Amygdala (tissue), 56 donors: ENCODE results near the gene MAP3K20.
"Not testable (repeated sequence)": the region's sequence is repeated elsewhere in the genome, so short reads cannot be mapped to it uniquely, and the experiment has no call there.

Source experiments
- DNase-seq, 56 donors: peaks; one replicate each; lab custom pipeline; 2025; lab: John Stamatoyannopoulos, UW

The MAP3K20 gene

GRCh38 chr2:173075781-173076580 is at the start of gene MAP3K20:
Gene MAP3K20 (plus strand): TSS chr2:173075846. CDS start chr2:173091032, 15,186 bp downstream.
- peak in 34 of 56 donors; percentile 11 to 61 (median 34) for DNase-seq

DNA sequence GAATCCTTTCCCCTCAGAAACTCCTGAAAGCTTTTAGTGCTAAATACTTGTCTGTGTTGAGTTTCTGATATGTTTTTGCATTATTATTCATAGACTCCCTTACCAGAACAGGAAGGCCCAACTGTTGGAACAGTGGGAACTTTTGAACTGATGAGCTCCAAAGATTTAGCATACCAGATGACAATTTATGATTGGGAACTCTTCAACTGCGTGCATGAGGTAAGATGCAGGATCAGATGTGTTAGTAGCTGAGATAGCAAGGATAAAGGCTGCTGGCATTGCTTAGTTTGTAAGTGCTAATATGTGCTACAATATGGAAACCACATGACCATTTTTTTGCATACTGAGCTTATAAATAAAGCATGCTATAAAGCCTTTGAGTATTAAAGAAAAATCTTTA is 49.2 kb upstream of the MAP3K20 start:
- no peak for DNase-seq

DNA sequence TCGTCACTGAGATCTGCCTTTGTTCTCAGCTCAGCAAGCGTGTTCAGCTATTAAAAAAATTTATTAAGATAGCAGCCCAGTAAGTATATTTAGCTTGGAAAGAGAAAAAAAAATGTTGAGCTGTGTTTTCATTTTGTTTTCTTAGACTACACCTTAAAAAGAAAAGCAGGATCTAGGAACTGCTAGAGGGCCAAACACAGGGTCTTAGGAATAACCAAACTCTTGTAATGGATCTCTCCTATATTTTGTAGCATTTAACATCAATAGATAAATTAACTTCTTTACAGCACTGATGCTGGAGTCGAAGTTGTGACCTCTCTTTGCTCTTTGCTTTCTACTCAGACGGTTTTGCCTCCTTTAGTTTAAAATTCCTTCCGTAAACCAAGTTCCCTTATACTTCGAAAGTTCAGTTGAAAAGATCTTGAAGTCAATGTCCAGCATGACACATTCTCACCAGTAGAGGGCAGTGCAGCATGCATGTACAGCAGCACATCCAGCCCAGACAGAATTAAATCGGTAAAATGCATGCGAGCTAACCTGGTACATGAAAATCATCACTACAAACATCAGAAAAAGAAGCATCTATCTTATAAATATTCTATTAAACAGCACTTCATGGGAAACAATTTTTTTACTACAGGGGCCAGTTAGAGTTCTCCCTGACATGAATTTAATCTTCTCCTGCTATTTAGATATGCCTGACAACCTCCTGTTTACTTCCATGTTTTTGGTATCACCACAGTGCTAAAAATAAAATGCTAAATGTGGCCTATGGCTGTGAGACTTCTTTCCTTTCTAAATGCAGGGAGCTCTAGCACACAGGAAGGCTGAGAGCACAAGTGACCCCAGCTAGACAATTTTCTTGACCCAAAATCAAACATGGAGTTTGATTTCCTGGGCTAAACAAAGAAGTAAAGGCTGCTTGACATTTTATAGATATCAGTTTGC is 48.2 kb upstream of the MAP3K20 start:
- DNase-seq, result peak in 51 of 56 donors; percentile 1 to 92 (median 50)

GRCh38 chr2:173028141-173028540 is 47.5 kb upstream of the MAP3K20 start:
- no peak for DNase-seq

DNA sequence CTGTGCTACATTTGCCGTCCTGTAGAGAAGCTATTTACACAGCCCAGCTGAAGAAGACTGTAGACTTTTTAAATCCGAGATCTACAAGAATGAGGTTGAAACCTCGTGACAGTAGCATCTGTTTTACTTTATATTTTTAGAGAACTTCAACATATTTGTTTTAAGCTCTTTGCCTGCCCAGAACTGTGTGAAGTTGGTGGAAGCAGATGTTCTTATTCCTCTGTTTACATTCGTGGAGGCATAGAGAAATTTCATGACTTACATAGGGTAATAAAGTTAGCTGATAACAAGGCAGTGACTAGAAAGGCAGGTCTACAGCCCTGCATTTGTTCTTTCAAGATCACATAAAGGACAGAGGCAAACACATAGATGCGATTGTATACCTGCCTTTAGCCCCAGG is 47.0 kb upstream of the MAP3K20 start:
- peak in 1 of 56 donors; percentile 8 for DNase-seq

GRCh38 chr2:173030561-173031490 is 44.8 kb upstream of the MAP3K20 start:
- DNase-seq, result no peak

- no peak for DNase-seq
These were observed 43.6 kb upstream of the MAP3K20 start for GRCh38 chr2:173032032-173032431.

DNA sequence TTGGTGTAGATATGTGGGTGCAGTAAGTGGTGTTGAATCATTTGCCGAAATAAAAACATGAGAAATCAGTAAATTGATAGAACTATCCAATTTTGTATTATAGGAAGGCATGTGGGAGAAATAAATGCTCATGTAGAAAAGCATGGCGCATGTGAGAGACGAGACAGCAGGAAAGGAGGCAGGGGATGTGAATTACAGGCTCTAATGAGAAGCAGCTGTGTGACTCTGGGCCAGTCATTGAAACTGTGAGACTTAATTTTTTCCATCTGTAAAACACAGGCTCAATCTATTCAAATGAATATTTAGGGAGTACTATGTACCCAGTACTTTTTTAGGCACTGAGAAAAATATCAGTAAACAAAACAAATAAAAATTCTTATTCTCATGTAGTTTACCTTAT is 42.6 kb upstream of the MAP3K20 start:
- no peak for DNase-seq

DNA sequence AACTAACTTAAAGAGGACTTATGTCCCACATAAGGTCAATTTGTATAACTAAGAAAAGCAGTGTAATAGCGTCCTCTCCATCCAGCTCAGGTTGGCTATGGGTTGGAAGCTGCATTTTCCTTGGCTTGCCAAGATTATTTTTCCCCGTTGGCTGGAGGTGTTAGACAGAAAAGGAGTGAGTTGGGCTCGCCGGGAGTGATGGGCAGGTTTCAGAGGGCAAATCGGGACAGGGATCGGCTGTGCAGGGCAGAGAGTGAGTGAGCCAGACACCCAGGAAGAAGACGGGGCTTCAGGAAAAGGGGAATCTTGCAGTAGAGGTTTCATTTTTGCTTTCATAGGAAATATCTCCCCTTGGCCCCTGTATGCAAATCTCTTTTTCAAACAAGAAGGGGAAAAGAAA is 41.5 kb upstream of the MAP3K20 start:
- DNase-seq, result no peak

DNA sequence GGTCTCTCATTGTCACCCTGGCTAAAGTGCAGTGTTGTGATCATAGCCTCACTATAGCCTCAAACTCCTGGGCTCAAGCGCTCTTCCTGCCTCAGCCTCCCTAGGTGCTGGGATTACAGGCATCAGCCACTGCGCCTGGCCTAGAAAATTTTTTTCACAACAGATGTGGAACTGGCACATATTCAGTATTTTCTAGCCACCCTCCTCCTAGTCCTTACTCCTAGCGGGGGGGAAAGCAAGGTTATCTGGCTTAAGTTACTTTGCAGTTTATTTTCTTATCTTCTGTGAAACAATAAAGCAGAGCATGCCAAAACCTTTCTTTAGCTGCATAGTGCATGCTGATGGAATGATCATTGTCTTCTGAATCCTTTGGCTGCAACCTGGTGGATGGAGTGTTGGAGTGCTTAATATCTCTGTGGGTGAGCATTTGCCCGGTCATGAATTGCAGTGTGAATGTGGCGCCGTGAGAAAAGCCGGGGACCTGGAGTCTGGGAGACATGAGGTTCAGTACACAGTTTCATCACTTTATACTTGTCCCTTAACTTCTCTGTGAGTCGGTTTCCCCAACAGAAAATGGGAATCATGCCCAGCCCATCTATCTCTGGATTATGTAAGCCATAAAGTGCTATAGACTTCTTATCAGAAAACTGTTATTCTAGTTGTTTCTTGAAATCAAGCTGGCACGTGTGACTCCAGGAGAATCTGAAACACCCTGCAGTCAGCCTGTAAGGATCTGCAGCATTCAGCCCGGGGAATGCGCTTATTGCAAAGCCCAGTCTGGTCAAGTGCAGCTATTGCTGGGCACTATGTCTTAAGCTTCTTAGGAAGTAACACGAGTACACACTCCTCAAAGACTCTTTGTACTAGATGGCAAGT is 38.2 kb upstream of the MAP3K20 start:
- DNase-seq, result no peak

- DNase-seq, result not testable (repeated sequence)
These were observed 37.4 kb upstream of the MAP3K20 start for GRCh38 chr2:173038257-173038656.

GRCh38 chr2:173040729-173041128 is 34.9 kb upstream of the MAP3K20 start:
- DNase-seq, result no peak

DNA sequence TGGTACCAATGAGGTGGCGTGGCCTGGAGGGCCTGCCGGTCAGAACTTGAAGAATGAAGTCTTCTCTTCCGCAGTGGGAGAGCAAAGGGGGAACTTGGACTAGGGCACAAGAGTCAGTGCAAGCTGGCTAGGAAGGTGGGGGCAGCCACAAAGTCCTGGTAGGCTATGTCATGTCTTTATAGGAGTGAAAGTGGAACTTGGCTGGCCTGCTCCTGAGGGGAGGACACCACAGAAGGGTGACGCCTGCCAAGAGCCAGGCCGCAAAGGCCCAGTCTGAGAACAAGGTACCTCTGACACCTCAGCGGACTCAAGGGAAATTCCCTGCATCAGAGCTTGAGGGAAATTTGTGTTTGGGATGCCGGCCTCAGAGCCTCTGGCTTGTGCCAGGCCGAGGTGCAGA is 32.2 kb upstream of the MAP3K20 start:
- peak in 14 of 56 donors; percentile 5 to 47 (median 12) for DNase-seq

GRCh38 chr2:173043897-173044519 is 31.6 kb upstream of the MAP3K20 start:
- DNase-seq, result no peak

DNA sequence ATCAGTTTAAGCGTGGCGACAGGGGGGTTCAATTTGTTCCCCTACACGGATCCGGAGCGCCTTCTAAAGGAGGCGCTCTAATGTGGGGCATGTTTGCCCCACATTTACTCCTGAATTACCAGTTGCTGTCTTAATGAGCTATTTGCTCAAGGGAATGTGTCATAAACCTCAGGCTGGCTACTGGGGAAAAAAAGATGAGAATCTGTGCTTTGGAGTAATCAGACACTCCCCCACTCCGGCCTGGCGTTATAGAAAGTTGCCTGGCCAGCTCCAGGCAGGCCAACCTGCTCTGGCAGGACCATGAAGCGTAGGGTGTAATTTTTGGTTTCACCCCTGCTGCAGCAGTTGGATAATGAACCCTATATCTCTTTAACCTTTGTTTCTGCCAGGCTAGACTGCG is 31.0 kb upstream of the MAP3K20 start:
- no peak for DNase-seq

DNA sequence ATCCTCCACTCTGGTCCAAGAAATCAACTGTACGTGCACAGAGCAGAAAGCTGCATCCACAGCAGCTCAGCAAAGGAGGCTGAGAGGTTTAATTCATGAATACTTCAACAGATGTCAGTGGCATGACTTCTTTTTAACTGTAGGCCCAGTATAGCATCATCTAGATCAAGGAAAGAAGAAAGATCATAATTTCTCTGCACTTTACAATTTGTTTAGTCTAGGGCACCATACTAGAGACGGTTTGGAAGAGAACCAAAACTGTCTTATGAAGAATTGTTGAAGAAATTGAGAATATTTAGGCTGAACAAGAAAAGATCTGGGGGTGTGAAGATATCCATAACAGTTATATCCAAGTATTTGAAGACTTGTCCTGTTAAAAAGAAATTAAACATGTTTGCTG is 30.5 kb upstream of the MAP3K20 start:
- no peak for DNase-seq

GRCh38 chr2:173048522-173048896 is 27.1 kb upstream of the MAP3K20 start:
- no peak for DNase-seq

DNA sequence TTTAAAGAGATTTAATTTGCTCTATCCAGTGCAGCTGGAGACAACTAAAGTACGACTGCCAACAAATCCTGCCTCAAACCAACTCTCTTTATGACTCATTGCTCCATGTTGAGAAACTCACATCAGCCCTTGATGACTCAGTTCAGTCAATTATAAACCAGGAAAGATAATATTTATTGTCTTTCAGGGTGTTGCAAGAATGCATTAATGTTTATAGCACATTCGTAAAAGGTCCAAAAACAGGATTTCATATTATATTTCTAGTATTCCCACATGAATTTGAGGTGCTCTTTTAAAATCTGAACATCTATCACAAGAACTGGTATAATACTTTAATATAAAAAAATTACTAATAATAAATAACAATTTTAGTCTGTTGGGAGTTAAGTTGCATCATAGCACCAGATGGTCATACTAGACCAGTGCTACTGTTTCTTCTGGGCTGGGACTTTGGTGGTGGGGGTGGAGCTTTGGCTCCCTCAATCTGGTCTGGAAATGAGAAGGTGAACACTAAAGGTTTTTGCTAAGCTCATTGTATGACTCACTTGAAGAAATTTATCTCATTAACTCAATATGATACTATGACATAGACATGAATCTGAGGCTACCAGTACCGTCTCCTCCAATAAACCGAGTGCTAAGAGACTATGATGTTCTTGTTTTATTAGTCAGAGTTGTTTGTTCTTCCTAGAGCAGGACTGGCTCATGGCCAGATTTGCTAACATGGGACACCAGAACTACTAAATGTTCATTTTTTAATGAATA is 26.6 kb upstream of the MAP3K20 start:
- peak in 4 of 56 donors; percentile 1 to 18 (median 7) for DNase-seq
